HG03103 (cell line): ENCODE results near the gene ADGRG1.

Experiments
- ATAC-seq: cut with Tn5 transposase; IDR thresholded peaks from one replicate; pipeline ENCODE4 v1.9.1; 2021; ENCODE audit warnings: low read depth; ENCODE audit not compliant: unreplicated experiment

Gene ADGRG1

DNA sequence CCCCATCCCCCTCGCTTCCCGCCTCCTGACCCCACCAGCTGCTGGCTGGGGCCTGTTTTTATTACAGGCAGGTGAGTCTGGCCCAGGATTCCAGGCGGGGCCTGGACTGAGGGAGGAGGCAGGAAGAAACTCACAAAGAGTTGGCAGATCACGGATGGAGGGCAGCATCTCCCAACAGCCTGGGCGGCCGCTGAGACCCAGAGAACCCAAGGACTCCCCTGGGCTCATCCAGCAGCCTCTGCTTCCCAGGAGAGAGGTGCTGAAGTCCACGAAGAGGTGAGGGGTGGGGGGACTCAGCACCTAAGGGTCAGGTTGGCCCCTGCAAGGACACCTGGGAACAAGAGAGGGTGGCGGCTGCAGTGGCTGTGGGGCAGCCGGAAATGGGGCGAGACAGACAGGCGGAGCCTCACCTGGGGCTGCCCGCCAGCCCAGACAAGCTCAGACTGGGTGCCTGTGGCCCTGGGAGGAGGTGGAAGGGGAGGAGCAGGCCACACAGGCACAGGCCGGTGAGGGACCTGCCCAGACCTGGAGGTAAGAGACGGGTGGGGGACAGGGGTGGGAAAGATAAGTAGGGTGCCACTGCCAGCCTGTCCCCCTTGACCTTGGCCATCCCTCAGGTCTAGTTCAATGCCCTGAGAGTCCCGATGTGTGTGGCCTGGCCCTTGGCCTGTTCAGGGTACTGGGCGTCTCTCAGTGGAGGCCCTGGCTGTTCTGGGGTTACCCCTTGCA lies 8.7 kb upstream of the ADGRG1 start:
- no peak for ATAC-seq

DNA sequence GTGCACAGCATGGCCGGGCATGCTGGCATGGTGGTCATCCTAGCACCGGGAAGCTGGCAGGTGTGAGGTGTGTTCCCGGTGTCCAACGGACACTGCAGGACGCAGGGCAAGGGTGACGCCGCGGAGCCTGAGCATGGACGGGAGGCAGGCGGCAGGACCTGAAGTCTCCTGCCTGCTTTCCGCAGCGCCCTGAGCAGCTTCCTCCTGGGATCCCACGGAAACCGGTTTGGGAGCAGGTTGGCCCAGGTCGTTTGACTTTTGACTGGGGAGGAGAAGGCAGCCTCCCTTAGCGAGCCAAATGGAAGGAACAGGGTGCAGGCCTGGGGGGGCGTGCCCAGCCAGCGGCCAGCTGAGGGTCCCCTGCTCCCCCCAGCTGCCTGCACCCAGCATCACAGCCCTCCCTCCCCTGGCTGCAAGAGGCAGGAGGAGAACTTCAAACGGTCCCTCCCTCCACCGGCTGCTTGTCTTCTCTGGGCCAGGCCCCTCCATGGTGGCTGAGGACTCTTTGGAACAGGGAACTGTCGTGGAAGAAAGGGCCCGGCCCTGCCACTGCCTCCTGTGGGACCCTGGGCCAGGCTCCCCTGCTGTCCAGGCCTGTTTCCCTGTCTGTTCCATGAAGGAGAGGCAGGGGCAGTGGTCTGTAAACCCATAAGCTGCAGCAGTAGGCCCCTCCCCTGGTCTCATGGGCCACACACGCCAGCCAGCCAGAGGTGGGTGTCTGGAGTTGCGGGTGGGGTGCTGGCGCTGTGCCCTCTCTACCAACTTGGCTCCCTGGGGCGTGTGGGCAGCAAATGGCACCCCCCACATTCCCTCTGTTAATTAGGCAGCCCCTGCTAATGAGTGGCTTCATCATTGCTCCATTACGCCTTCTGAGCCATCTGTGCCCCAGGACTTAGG lies 7.8 kb upstream of the ADGRG1 start:
- no peak for ATAC-seq

DNA sequence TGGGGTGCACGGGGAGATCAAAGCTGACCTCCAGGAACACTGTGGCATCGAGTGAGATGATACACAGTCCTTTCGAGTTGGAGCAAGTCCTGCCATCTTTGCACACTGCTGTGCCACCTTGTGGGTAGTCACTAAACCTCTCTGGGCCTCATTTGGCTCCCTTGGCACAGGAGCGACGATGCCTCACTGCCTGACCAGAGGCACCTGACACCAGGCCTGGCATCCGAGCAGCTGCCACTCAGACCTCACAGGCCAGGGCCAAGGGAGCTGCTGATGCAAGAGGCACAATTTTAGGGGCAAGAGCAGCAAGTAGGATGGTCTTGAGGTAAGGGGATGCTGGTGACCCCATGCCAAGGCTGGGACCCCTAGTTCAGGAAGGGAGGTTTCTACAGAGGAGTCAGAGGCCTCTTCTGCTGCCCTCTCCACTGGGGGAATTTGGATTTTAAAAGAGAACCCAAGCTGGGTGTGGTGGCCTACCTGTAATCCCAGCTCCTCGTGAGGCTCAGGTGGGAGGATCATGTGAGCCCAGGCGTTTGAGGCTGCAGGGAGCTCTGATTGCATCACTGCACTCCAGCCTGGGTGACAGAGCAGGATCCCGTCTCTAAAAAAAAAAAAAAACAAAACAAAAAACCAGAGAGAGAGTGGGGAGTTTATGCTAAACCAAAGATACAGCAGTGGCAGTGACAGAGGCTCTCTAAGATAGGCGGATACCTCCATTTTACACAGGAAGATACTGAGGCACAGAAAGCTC lies 6.7 kb upstream of the ADGRG1 start:
- no peak for ATAC-seq

- ATAC-seq = no peak
These were observed 5.8 kb upstream of the ADGRG1 start for GRCh38 chr16:57622361-57623250.

DNA sequence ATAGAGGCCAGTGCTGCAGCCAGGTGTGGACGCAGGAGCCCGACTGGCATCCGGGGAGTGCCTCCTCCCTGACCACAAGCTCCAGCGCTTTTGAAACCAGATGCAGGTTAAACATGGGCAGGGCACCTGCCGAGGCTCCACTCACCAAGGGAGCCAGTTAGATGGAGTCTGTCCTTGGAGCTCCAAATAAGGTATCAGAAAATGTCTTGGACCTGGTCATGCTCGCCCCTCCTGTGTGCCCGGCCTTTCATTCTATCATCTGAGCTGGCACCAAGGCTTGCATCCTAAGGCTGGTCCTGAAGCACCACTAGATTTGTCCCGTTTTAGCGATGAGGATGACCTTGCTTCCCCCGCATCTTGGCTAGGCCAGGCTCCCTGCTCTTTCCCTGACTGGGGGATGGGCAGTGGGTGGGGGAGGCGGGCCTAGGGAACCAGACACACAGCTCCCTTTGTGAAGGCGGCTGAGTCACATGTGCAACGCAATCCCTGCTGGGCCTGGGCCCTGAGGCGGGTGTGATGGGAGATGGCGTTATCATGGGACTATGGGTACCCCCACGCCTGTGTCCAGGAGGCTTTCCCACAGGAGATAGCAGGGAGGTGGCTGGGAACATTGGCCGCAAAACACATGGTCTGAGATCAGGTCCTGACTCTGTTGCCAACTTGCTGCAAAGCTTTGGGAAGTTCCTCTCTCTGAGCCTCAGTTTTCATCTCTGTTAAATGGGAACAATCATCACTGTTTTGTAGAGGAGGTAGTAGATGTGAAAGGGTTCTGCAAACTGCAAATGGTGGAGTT lies 5.0 kb upstream of the ADGRG1 start:
- no peak for ATAC-seq

DNA sequence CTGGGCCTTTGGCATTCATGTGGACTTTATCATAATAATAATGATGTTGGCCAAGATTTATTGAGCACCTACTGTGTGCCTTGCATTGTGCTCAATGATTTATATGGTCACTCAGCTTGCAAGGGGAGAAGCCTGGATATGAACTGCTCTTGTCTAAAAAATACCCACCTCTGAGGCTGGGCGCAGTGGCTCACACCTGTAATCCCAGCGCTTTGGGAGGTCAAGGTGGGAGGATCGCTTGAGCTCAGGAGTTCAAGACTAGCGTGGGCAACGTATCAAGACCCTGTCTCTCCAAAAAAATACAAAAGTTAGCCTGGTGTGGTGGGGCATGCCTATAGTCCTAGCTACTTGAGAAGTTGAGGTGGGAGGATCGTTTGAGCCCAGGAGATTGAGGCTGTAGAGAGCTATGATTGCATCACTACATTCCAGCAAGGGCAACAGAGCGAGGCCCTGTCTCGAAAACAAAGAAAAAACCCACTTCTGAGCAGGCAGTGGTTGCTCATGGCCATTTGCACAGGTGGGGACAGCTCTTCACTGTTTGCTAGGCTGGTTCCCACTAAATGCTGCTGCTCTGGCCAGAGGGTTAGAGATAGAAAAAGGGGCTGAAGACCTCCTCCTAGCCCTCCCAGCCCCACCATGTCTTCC lies 4.3 kb upstream of the ADGRG1 start:
- ATAC-seq = no peak

DNA sequence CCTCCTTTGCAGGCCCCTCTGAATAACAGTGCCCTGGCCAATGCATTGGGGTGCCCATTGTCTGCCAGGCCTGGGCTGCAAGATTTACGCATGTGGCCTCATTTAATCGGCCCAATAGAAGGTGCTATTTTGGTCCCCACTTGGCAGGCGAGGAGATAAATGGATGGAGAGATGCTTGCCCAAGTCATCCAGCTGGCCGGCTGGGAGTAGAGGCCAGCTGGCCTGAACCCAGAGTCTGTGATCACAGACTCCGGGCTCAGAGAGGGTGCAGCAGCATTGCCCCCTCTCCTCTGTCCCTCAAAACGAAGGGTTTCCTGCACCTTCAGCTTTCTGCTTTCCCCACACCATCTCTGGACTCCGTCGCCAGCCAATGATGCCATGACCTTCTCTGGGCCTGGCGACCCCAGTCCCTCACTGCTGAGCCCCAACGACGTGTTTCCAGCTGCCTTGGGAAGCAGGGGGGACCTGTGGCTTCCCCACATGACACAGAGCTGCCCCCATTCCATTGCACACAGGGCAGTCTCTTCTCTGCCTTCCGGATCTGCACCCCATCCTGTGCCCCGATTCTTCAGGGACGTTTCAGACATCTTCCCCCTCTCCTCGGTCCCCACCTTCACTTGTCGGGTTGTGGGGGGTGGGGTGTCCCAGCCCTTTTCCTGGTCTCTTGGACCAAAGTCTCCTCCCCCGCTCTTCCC lies 3.5 kb upstream of the ADGRG1 start:
- no peak for ATAC-seq

DNA sequence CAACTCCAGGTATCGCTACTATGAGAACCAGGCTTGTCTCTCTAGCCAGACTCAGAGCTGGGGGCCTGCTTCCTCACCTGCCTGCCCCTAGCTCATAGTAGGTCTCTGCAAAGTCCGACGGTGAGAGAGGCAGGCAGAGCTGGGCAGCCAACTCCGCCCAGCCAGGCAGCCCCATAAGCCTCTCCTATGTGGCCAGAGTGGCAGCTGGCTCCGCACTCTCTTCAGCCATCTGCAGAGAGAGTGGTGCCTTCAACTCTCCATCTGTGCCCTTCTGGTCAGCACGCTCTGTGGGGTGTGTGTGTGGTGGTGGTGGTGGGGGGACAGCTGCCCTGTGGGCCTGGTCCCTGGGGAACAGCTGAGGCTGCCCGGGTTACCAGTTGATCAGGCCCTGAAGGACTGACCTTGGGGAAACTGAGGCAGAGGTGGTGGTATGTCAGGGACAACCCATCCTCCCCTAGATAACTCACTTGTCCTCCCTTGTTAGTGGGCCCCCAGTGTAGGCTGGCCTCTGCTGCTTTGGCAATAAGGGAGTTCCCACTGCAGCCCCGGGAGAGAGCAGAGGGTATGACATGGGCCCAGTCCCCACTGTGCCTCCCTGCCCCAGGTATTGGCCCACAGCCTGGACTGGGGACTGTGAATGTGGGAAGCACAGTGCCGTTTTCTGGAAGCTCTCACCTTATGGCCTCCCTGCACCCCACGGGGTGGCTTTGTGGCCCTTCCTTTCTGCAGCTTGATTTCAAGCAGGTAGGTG lies 1.8 kb upstream of the ADGRG1 start:
- no peak for ATAC-seq

GRCh38 chr16:57627184-57627871 lies 1.1 kb upstream of the ADGRG1 start:
- ATAC-seq = no peak

- ATAC-seq = no peak
These were observed 408 bp downstream of the ADGRG1 start for GRCh38 chr16:57628783-57629293.

GRCh38 chr16:57629516-57630406 lies 1.3 kb downstream of the ADGRG1 start:
- no peak for ATAC-seq

DNA sequence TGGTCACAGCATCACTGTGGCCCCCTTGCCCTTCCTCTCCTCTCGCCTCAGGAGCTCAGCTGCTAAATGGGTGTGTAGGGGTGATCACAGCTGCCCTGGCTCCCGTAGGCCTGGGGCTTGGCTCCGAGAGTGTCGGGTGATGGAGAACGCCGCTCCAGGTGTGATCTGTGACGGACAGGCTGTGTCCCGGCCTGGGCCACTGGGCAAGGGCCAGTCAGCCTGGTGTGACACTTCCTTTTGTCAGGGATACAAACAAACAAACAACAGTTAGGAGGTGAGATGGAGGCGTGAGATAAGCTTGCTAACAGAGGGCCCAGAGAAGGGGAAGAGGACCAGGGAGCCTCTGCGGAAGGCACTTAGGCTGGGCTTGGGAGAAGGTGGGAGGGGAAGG lies 2.0 kb downstream of the ADGRG1 start:
- no peak for ATAC-seq

- no peak for ATAC-seq
These were observed 2.8 kb downstream of the ADGRG1 start for GRCh38 chr16:57630931-57631845.

DNA sequence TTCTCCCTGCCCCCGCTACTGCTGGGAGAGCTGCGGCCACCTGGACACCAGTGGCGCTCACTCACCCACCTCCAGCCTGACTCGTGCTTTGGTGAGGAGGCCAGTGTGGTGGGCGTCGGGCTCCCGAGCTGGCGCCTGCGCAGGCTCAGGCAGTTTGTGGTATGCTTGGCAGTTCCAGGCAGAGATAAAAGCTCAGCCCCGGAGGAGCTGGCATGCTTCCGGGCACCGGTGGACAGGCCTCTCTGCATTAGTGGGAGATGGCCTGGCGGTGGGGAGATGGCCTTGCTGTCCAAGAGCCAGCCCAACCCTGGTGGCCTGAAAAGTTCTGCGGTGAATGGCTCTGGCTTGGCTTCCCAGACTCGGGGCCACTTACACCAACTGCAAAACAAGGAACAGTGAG lies 4.1 kb downstream of the ADGRG1 start:
- no peak for ATAC-seq
